Glutamatergic neuron (in vitro differentiated cells): Measurements from ENCODE around the gene PHOSPHO1. TPM values are rescaled to one million over a fixed set of nuclear protein-coding genes. Genes with fewer than 3 reads are reported as not detected.

Source experiments
- DNase-seq: peaks from one replicate; pipeline ENCODE4 v3.0.0; 2022
- H3K27ac Mint-ChIP-seq: one replicate; pipeline ENCODE4 v1.8.0; 2020; ENCODE audit warnings: mild to moderate bottlenecking, mixed read lengths, inconsistent platforms; ENCODE audit not compliant: unreplicated experiment
- H3K27me3 Mint-ChIP-seq: one replicate; pipeline ENCODE4 v1.8.0; 2020; ENCODE audit warnings: mild to moderate bottlenecking, moderate library complexity, mixed read lengths, inconsistent platforms; ENCODE audit not compliant: unreplicated experiment
- H3K36me3 Mint-ChIP-seq: one replicate; pipeline ENCODE4 v1.8.0; 2020; ENCODE audit warnings: mild to moderate bottlenecking, mixed read lengths, inconsistent platforms; ENCODE audit not compliant: unreplicated experiment
- H3K4me1 Mint-ChIP-seq: one replicate; pipeline ENCODE4 v1.8.0; 2020; ENCODE audit warnings: mild to moderate bottlenecking, low read depth, mixed read lengths, inconsistent platforms; ENCODE audit not compliant: unreplicated experiment
- H3K4me3 Mint-ChIP-seq: one replicate; pipeline ENCODE4 v1.8.0; 2020; ENCODE audit warnings: mild to moderate bottlenecking, mixed read lengths, inconsistent platforms; ENCODE audit not compliant: unreplicated experiment
- H3K9me3 Mint-ChIP-seq: one replicate; pipeline ENCODE4 v1.8.0; 2020; ENCODE audit warnings: mild to moderate bottlenecking, moderate library complexity, mixed read lengths, inconsistent platforms; ENCODE audit not compliant: unreplicated experiment
- CTCF ChIP-seq: fragments of 200-600 bp; sonication (generic); IDR thresholded peaks from one replicate; pipeline ENCODE4 v1.5.0; 2021; ENCODE audit not compliant: partially characterized antibody, unreplicated experiment
- total RNA-seq: library from RNA; stranded (reverse); fragmentation: NEBNext Ultra II Directional; extraction: Animal tissue kit (Norgen Biotek cat#: 25700); gene quantifications from one replicate; pipeline ENCODE4 v1.2.1, GENCODE V29; 2021; ENCODE audit not compliant: unreplicated experiment

Gene PHOSPHO1
- total RNA-seq, 1 donor from 2014 or later = 0.22 TPM

- H3K27me3 Mint-ChIP-seq = peaks cover 7% of the 10 kb centered on the region
- no peak overlapping the region for H3K27ac Mint-ChIP-seq
- no peak for DNase-seq
- H3K36me3 Mint-ChIP-seq = no peaks in the 10 kb centered on the region
- no peak overlapping the region for H3K4me3 Mint-ChIP-seq
- H3K9me3 Mint-ChIP-seq = peaks cover 1% of the 10 kb centered on the region
- H3K4me1 Mint-ChIP-seq = no peaks in the 10 kb centered on the region
- TF ChIP-seq CTCF = no peak
Observed at GRCh38 chr17:49201481-49201927, 29.1 kb downstream of the PHOSPHO1 start.

DNA sequence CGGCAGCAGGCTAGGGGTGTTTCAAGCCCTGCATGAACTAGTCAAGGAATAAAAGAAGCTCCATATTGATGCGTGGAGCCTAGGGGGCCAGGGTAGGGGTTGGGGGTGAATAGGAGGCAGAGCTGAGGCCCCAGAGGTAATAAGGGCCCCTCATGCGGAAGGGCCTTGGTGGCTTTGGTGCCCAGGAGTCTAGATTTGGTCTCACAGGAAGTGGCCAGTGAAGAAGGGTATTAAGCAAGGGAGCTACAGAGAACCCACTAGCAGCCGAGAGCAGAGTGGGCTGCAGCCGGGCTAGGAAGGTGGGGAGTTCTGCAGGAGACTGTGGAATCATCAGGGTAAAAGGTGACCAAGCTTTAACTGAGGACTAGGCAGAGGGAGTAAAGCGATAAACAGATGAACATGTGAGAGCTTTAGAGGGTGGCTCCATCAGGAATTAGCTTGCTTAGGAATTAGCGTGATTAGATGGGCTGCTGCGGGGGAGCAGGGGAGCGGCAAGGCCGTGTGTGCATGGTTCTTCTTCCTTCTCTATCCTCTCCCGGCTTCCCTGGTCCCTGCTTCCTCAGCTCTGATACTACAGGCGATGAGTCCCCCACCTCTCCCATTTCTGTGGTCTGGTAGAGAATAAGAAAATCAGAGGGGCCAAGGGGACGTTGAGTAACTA lies 30.0 kb downstream of the PHOSPHO1 start:
- DNase-seq = no peak
- Mint-ChIP-seq H3K9me3 (peaks cover 1% of the 10 kb centered on the region), H3K4me1 (no peaks in the 10 kb centered on the region), H3K27ac (no peak overlapping the region), H3K36me3 (no peaks in the 10 kb centered on the region), H3K4me3 (no peak overlapping the region), H3K27me3 (peaks cover 4% of the 10 kb centered on the region)
- TF ChIP-seq CTCF = no peak

- no peaks in the 10 kb centered on the region for H3K36me3 Mint-ChIP-seq
- TF ChIP-seq CTCF = no peak
- no peak overlapping the region for H3K27ac Mint-ChIP-seq
- H3K4me1 Mint-ChIP-seq = no peaks in the 10 kb centered on the region
- peaks cover 5% of the 10 kb centered on the region for H3K9me3 Mint-ChIP-seq
- no peak for DNase-seq
- H3K27me3 Mint-ChIP-seq = peaks cover 9% of the 10 kb centered on the region
- H3K4me3 Mint-ChIP-seq = no peak overlapping the region
Observed at GRCh38 chr17:49198211-49198610, 32.4 kb downstream of the PHOSPHO1 start.

DNA sequence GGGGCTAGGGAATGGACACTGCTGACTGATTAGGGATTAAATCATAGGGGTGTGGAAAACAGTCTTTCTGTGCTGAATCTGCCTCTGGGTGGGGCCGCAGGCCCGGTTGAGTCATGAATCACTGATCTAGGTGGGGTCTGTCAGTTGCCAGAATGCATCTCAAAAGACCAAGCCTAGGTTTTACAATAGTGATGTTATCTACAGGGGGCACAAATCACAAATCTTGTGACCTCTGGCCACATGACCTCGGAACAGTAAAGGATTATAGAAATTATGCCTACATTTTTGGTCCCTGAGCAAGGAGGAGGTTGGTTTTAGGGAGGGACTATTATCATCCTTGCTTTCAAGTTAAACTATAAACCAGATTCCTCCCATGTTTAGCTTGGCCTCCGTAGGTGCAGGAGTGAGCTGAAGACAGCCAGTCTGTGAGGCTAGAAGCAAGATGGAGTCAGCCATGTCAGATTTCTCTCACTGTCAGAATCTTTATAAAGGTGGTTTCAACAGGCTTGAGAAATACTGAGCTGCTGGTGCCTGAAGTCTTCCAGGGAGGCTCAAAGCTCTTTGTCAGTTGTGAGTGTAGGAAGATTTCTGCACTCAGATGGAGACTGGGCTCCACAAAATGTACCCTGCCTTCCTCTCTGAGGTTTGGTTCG lies 33.1 kb downstream of the PHOSPHO1 start:
- H3K4me3 Mint-ChIP-seq = no peak overlapping the region
- no peaks in the 10 kb centered on the region for H3K36me3 Mint-ChIP-seq

More for the DNA sequence above, 33.1 kb downstream of the PHOSPHO1 start:
- TF ChIP-seq CTCF = no peak
- Mint-ChIP-seq H3K4me1 (no peaks in the 10 kb centered on the region), H3K27me3 (peaks cover 13% of the 10 kb centered on the region), H3K27ac (no peak overlapping the region), H3K9me3 (peaks cover 12% of the 10 kb centered on the region)
- DNase-seq = no peak
